GM19025 (cell line): ENCODE data around the gene TCERG1L.

Source experiments
- ATAC-seq: cut with Tn5 transposase; IDR thresholded peaks from one replicate; pipeline ENCODE4 v1.9.1; 2021; ENCODE audit warnings: mild to moderate bottlenecking, low read depth, moderate library complexity; ENCODE audit not compliant: unreplicated experiment

TCERG1L gene

GRCh38 chr10:131212763-131213325, 98.7 kb downstream of the TCERG1L start:
- ATAC-seq: no peak

GRCh38 chr10:131211965-131212619, 99.4 kb downstream of the TCERG1L start:
- no peak for ATAC-seq

- no peak for ATAC-seq
Observed at GRCh38 chr10:131211559-131211958, 100.0 kb downstream of the TCERG1L start.

GRCh38 chr10:131211146-131211545, 100.4 kb downstream of the TCERG1L start:
- ATAC-seq: no peak

- ATAC-seq: no peak
Observed at GRCh38 chr10:131210181-131210580, 101.3 kb downstream of the TCERG1L start.

- no peak for ATAC-seq
Observed at GRCh38 chr10:131207584-131208532, 103.7 kb downstream of the TCERG1L start.

GRCh38 chr10:131207176-131207575, 104.3 kb downstream of the TCERG1L start:
- no peak for ATAC-seq

- ATAC-seq: no peak
Observed at GRCh38 chr10:131206111-131206995, 105.2 kb downstream of the TCERG1L start.

- ATAC-seq: no peak
Observed at GRCh38 chr10:131205556-131205955, 106.0 kb downstream of the TCERG1L start.

GRCh38 chr10:131204406-131205152, 106.9 kb downstream of the TCERG1L start:
- ATAC-seq: no peak

GRCh38 chr10:131203456-131204357, 107.8 kb downstream of the TCERG1L start:
- ATAC-seq: no peak

- ATAC-seq: no peak
Observed at GRCh38 chr10:131202990-131203389, 108.5 kb downstream of the TCERG1L start.

- ATAC-seq: no peak
Observed at GRCh38 chr10:131201741-131202515, 109.6 kb downstream of the TCERG1L start.

- no peak for ATAC-seq
Observed at GRCh38 chr10:131200856-131201470, 110.6 kb downstream of the TCERG1L start.

- no peak for ATAC-seq
Observed at GRCh38 chr10:131199646-131200045, 111.9 kb downstream of the TCERG1L start.

GRCh38 chr10:131198843-131199242, 112.7 kb downstream of the TCERG1L start:
- ATAC-seq: no peak

- ATAC-seq: no peak
Observed at GRCh38 chr10:131198401-131198800, 113.1 kb downstream of the TCERG1L start.
